ENCODE measurements around the gene MSMO1. TPM values are rescaled to one million over a fixed set of nuclear protein-coding genes. Genes with fewer than 3 reads are reported as not detected.

MSMO1 gene
- total and polyA plus RNA-seq, 2 donors (not counting 3 experiments of a cell fraction or from before 2014, with no cell fraction given) = 74.3 to 109 TPM

DNA sequence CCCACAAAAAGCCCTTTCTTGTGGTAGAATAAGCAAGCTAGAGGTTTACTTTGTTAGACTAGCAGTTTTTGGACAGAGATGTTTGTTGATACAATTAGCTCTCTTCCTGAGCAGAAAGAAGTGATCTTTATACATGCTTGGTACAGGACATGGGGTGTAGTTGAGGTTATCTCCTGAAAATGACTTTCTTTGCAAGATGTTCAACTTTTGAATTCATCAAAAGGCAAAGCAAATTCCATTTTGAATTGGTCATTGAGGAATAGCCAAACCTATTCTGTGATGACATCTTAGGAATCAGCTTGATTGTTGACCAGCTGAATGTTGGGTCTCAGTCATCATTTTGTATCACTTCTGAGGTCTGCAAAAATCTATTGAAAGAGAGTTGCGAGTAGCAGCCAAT lies 55.2 kb downstream of the MSMO1 start:
- no peak overlapping the region for H3K4me2 ChIP-seq (ENCODE audit: insufficient read depth, low read length)
- intact Hi-C loops (cut with micrococcal nuclease) = no loop called here
- POLR2A ChIA-PET = no interaction called here
- H3K79me2 ChIP-seq (ENCODE audit: control insufficient read depth, insufficient read depth, low read length) = no peaks in the 10 kb centered on the region
- peaks cover 4% of the 10 kb centered on the region for H3K4me1 ChIP-seq (ENCODE audit: control insufficient read depth, extremely low read depth, insufficient read depth, low read length)
- no peak overlapping the region for H2AFZ ChIP-seq (ENCODE audit: low read depth, low read length)
- no peaks in the 10 kb centered on the region for H4K20me1 ChIP-seq (replicated peaks; ENCODE audit: control insufficient read depth, extremely low read depth, insufficient read depth, low read length)
- no peak for TF ChIP-seq POLR2A (IDR thresholded peaks at IDR 0.05; ENCODE audit: low read depth, low read length)
- TF ChIP-seq, protein P1, sequence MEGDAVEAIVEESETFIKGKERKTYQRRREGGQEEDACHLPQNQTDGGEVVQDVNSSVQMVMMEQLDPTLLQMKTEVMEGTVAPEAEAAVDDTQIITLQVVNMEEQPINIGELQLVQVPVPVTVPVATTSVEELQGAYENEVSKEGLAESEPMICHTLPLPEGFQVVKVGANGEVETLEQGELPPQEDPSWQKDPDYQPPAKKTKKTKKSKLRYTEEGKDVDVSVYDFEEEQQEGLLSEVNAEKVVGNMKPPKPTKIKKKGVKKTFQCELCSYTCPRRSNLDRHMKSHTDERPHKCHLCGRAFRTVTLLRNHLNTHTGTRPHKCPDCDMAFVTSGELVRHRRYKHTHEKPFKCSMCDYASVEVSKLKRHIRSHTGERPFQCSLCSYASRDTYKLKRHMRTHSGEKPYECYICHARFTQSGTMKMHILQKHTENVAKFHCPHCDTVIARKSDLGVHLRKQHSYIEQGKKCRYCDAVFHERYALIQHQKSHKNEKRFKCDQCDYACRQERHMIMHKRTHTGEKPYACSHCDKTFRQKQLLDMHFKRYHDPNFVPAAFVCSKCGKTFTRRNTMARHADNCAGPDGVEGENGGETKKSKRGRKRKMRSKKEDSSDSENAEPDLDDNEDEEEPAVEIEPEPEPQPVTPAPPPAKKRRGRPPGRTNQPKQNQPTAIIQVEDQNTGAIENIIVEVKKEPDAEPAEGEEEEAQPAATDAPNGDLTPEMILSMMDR (IDR thresholded peaks at IDR 0.05; ENCODE audit: extremely low read depth in 1 of 2, insufficient read depth in 1 of 2, low read depth in 1 of 2, low read length in 2 of 2) = no peak
- no peak for TF ChIP-seq EZH2 (IDR thresholded peaks at IDR 0.05; ENCODE audit: borderline replicate concordance, low read depth, low read length, severe bottlenecking)
- TF ChIP-seq MYC (IDR thresholded peaks at IDR 0.05; ENCODE audit: low read depth, low read length) = no peak
- no peak for TF ChIP-seq FOS (IDR thresholded peaks at IDR 0.05; ENCODE audit: borderline replicate concordance, insufficient read depth, low read length)
- TF ChIP-seq POLR2AphosphoS5 (IDR thresholded peaks at IDR 0.05; ENCODE audit: insufficient read depth, low read depth, low read length) = no peak
- no peak for TF ChIP-seq JUN (IDR thresholded peaks at IDR 0.05; ENCODE audit: borderline replicate concordance, insufficient read depth, insufficient read length, low read depth)
- TF ChIP-seq GATA2 (IDR thresholded peaks at IDR 0.05; ENCODE audit: insufficient read depth, insufficient read length, low read depth, low read length) = no peak
- TF ChIP-seq, protein P2, sequence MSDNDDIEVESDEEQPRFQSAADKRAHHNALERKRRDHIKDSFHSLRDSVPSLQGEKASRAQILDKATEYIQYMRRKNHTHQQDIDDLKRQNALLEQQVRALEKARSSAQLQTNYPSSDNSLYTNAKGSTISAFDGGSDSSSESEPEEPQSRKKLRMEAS (IDR thresholded peaks at IDR 0.05; ENCODE audit: insufficient read depth, insufficient read length) = no peak
- no peaks in the 10 kb centered on the region for H3K9me1 ChIP-seq (replicated peaks; ENCODE audit: control insufficient read depth, extremely low read depth, insufficient read depth, low read length)
- no TSS peak for BruUV-seq (replicated peaks)
- peaks cover 0 to 2% of the 10 kb centered on the region in 2 experiments for H3K27me3 ChIP-seq (ENCODE audit: control insufficient read depth in 2 of 2, insufficient read depth in 2 of 2, low read length in 2 of 2)
- dilution Hi-C loops (cut with MboI; ENCODE audit: extremely low pct_ligation_motif_present, low sequenced_read_pairs) = no loop called here
- DNase-seq (ENCODE audit: low read depth, low spot score) (no peak), FAIRE-seq (no peak)
- CTCF ChIA-PET = interaction anchor here (0.6 to 1.4 kb wide), 4 partner anchors 47 to 270 kb away, joined by 3 to 4 read pairs (median 4); partner anchors contain the start of gene TMEM192
- H3K27ac ChIP-seq (ENCODE audit: insufficient read depth, low read depth, low read length) = no peak overlapping the region
- H3K9me3 ChIP-seq (replicated peaks; ENCODE audit: control insufficient read depth, insufficient read depth, low read length) = no peaks in the 10 kb centered on the region
- no peak overlapping the region for H3K9ac ChIP-seq (replicated peaks; ENCODE audit: extremely low read depth, insufficient read depth, low read length)
- H3K36me3 ChIP-seq (ENCODE audit: control insufficient read depth in 2 of 2, extremely low read depth in 1 of 2, insufficient read depth in 2 of 2, low read length in 2 of 2) = no peaks in the 10 kb centered on the region
- no peak overlapping the region for H3K4me3 ChIP-seq (replicated peaks in 1 of 3; ENCODE audit: insufficient read depth in 1 of 3, low read depth in 1 of 3, low read length in 3 of 3)

Measured in endothelial cell of umbilical vein (primary cell).